Astrocyte (in vitro differentiated cells and primary cell): ENCODE measurements around the gene ADCY2. TPM values are rescaled to one million over a fixed set of nuclear protein-coding genes. Genes with fewer than 3 reads are reported as not detected.

Source experiments
- DNase-seq: peaks from one replicate; pipeline ENCODE4 v3.0.0-alpha.2; 2010; ENCODE audit warnings: low read depth
- FAIRE-seq: peaks from 2 replicates; lab custom pipeline; 2011; peaks lifted over from hg19 to GRCh38; lab: Jason Lieb, UNC
- H2AFZ ChIP-seq: 2 replicates; pipeline ENCODE4 v1.6.0; 2012; ENCODE audit warnings: low read depth, low read length, inconsistent platforms
- H3K27ac ChIP-seq: 2 replicates; pipeline ENCODE4 v1.5.1; 2011; ENCODE audit warnings: low read depth, low read length, inconsistent platforms
- H3K27me3 ChIP-seq: 2 replicates; pipeline ENCODE4 v1.6.0; 2011; ENCODE audit warnings: low read length, inconsistent platforms; ENCODE audit not compliant: insufficient read depth
- H3K36me3 ChIP-seq: 2 replicates; pipeline ENCODE4 v1.5.1; 2011; ENCODE audit warnings: low read length, inconsistent platforms; ENCODE audit not compliant: insufficient read depth
- H3K4me1 ChIP-seq: 2 replicates; pipeline ENCODE4 v1.5.1; 2011; ENCODE audit warnings: low read length, inconsistent platforms; ENCODE audit not compliant: insufficient read depth
- H3K4me2 ChIP-seq: 2 replicates; pipeline ENCODE4 v1.6.0; 2012; ENCODE audit warnings: low read length, inconsistent platforms
- H3K4me3 ChIP-seq: 2 replicates; pipeline ENCODE4 v1.5.1; 2011; ENCODE audit warnings: low read depth, mild to moderate bottlenecking, low read length, inconsistent platforms; ENCODE audit not compliant: insufficient read depth
- H3K79me2 ChIP-seq: 2 replicates; pipeline ENCODE4 v1.6.0; 2012; ENCODE audit warnings: mild to moderate bottlenecking, low read length, inconsistent platforms; ENCODE audit not compliant: insufficient read depth
- H3K9ac ChIP-seq: 2 replicates; pipeline ENCODE4 v1.6.0; 2012; ENCODE audit warnings: mild to moderate bottlenecking, low read length, inconsistent platforms
- H3K9me3 ChIP-seq: 2 replicates; pipeline ENCODE4 v1.5.1; 2012; ENCODE audit warnings: low read depth, mild to moderate bottlenecking, low read length, inconsistent platforms; ENCODE audit not compliant: insufficient read depth
- H4K20me1 ChIP-seq: 2 replicates; pipeline ENCODE4 v1.6.0; 2012; ENCODE audit warnings: low read length, inconsistent platforms; ENCODE audit not compliant: insufficient read depth
- H3K27ac Mint-ChIP-seq: one replicate; pipeline ENCODE4 v1.8.0; 2021; ENCODE audit warnings: mild to moderate bottlenecking, mixed read lengths; ENCODE audit not compliant: unreplicated experiment
- H3K27me3 Mint-ChIP-seq: one replicate; pipeline ENCODE4 v1.8.0; 2021; ENCODE audit warnings: low read depth, mixed read lengths; ENCODE audit not compliant: unreplicated experiment
- H3K36me3 Mint-ChIP-seq: one replicate; pipeline ENCODE4 v1.8.0; 2021; ENCODE audit warnings: low read depth, mixed read lengths; ENCODE audit not compliant: unreplicated experiment
- H3K4me1 Mint-ChIP-seq: one replicate; pipeline ENCODE4 v1.8.0; 2021; ENCODE audit warnings: low read depth, mixed read lengths; ENCODE audit not compliant: unreplicated experiment
- H3K4me3 Mint-ChIP-seq: one replicate; pipeline ENCODE4 v1.8.0; 2021; ENCODE audit warnings: mild to moderate bottlenecking, moderate library complexity, mixed read lengths; ENCODE audit not compliant: unreplicated experiment
- H3K9me3 Mint-ChIP-seq: one replicate; pipeline ENCODE4 v1.8.0; 2021; ENCODE audit warnings: mild to moderate bottlenecking, mixed read lengths; ENCODE audit not compliant: unreplicated experiment
- EZH2 ChIP-seq: IDR thresholded peaks from 2 replicates; pipeline ENCODE4 v1.6.1; 2012; ENCODE audit warnings: mild to moderate bottlenecking, low read length, inconsistent platforms; ENCODE audit not compliant: insufficient read depth
- total RNA-seq: library from RNA; stranded (reverse); gene quantifications from 2 replicates; pipeline ENCODE4 v1.2.1, GENCODE V29; 2021
- TF ChIP-seq, protein P1 (sequence below): IDR thresholded peaks from 2 replicates; pipeline ENCODE4 v1.5.1; 2011; ENCODE audit warnings: low read depth, mild to moderate bottlenecking, inconsistent platforms, low read length, moderate library complexity; ENCODE audit not compliant: insufficient read depth

The ADCY2 gene
- total RNA-seq, 1 donor from 2014 or later = 5.7 TPM

DNA sequence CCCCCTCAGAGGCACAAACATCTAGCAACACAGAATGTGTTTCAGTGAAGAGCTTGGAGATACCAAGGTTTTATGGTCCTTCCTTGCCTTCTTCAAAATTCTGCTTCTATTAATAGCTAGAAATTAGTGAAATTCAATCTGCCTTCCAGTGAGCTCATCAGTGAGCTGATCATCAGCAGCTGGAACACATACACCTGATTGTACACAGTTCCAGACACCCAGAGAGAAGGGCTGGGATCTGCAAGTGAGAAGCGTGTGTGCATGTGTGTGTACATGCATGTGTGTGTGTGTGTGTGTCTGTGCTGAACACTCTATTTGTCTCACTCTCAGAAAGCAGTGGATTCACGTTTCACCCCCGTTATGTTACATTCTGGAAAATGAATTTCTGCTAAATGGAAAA lies 426.5 kb downstream of the ADCY2 start:
- Mint-ChIP-seq H3K9me3 (no peaks in the 10 kb centered on the region), H3K36me3 (no peaks in the 10 kb centered on the region), H3K27ac (no peak overlapping the region), H3K4me1 (no peaks in the 10 kb centered on the region), H3K27me3 (no peaks in the 10 kb centered on the region), H3K4me3 (no peak overlapping the region)
- Histone ChIP-seq H2AFZ (no peak overlapping the region), H3K4me3 (no peak overlapping the region), H3K36me3 (no peaks in the 10 kb centered on the region), H3K4me1 (no peaks in the 10 kb centered on the region), H3K27me3 (no peaks in the 10 kb centered on the region), H4K20me1 (no peaks in the 10 kb centered on the region), H3K79me2 (no peaks in the 10 kb centered on the region), H3K27ac (no peak overlapping the region), H3K4me2 (no peak overlapping the region), H3K9ac (no peak overlapping the region), H3K9me3 (no peaks in the 10 kb centered on the region)
- TF ChIP-seq, protein P1, sequence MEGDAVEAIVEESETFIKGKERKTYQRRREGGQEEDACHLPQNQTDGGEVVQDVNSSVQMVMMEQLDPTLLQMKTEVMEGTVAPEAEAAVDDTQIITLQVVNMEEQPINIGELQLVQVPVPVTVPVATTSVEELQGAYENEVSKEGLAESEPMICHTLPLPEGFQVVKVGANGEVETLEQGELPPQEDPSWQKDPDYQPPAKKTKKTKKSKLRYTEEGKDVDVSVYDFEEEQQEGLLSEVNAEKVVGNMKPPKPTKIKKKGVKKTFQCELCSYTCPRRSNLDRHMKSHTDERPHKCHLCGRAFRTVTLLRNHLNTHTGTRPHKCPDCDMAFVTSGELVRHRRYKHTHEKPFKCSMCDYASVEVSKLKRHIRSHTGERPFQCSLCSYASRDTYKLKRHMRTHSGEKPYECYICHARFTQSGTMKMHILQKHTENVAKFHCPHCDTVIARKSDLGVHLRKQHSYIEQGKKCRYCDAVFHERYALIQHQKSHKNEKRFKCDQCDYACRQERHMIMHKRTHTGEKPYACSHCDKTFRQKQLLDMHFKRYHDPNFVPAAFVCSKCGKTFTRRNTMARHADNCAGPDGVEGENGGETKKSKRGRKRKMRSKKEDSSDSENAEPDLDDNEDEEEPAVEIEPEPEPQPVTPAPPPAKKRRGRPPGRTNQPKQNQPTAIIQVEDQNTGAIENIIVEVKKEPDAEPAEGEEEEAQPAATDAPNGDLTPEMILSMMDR = no peak
- TF ChIP-seq EZH2 = no peak
- FAIRE-seq (no peak), DNase-seq (no peak)

DNA sequence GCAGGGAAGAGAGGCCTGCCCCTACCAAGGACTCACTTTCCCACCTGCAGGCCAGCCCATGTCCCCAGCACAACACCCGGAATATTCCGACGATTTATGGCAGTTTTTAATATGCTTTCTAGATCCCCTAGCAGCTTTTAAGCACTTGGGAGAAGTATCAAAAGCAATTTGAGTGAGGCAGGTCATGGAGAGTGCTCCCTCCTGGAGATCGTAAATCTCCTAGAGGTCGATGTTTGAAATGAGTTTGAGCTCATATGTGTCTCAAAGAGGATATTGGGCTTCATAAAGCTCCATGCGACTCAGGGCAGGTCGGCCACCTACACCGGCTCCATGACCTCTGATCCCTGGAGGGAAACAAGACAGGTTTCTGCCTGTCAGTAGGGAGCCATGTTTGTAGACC lies 427.7 kb downstream of the ADCY2 start:
- Mint-ChIP-seq H3K9me3 (no peaks in the 10 kb centered on the region), H3K27me3 (no peaks in the 10 kb centered on the region), H3K27ac (no peak overlapping the region), H3K36me3 (no peaks in the 10 kb centered on the region), H3K4me3 (no peak overlapping the region), H3K4me1 (no peaks in the 10 kb centered on the region)
- Histone ChIP-seq H3K4me2 (no peak overlapping the region), H3K27me3 (no peaks in the 10 kb centered on the region), H3K4me3 (no peak overlapping the region), H2AFZ (no peak overlapping the region), H3K9ac (no peak overlapping the region), H3K79me2 (no peaks in the 10 kb centered on the region), H3K9me3 (no peaks in the 10 kb centered on the region), H3K4me1 (no peaks in the 10 kb centered on the region), H3K36me3 (no peaks in the 10 kb centered on the region), H4K20me1 (no peaks in the 10 kb centered on the region), H3K27ac (no peak overlapping the region)
- DNase-seq = no peak
- FAIRE-seq = no peak
- TF ChIP-seq, protein P1 = no peak
- TF ChIP-seq EZH2 = no peak

DNA sequence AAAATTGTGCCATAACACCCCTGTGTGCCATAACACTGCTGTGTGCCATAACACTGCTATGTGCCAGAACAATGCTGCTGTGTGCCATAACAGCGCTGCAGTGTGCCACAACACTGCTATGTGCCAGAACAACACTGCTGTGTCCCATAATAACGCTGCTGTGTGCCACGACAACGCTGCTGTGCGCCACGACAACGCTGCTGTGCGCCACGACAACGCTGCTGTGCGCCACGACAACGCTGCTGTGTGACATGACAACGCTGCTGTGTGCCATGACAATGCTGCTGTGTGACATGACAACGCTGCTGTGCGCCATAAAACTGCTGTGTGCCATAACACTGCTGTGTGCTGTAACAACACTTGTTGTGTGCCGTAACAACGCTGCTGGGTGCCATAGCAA lies 429.1 kb downstream of the ADCY2 start:
- no peaks in the 10 kb centered on the region for H3K36me3 Mint-ChIP-seq
- Histone ChIP-seq H2AFZ (no peak overlapping the region), H3K9ac (no peak overlapping the region), H3K79me2 (no peaks in the 10 kb centered on the region), H4K20me1 (no peaks in the 10 kb centered on the region), H3K4me2 (no peak overlapping the region), H3K9me3 (no peaks in the 10 kb centered on the region), H3K4me3 (no peak overlapping the region), H3K4me1 (no peaks in the 10 kb centered on the region), H3K27me3 (no peaks in the 10 kb centered on the region), H3K36me3 (no peaks in the 10 kb centered on the region), H3K27ac (no peak overlapping the region)
- DNase-seq (no peak), FAIRE-seq (no peak)
- no peak overlapping the region for H3K27ac Mint-ChIP-seq
- no peaks in the 10 kb centered on the region for H3K9me3 Mint-ChIP-seq
- no peak for TF ChIP-seq EZH2
- TF ChIP-seq, protein P1 = no peak
- H3K27me3 Mint-ChIP-seq = peaks cover 3% of the 10 kb centered on the region
- H3K4me3 Mint-ChIP-seq = no peak overlapping the region
- no peaks in the 10 kb centered on the region for H3K4me1 Mint-ChIP-seq
